ENCODE data around the gene RENBP. TPM values are rescaled to one million over a fixed set of nuclear protein-coding genes. Genes with fewer than 3 reads are reported as not detected.

The RENBP gene
- total RNA-seq, 1 donor = 6.5 TPM

GRCh38 chrX:153909024-153909979 is 35.1 kb downstream of the RENBP start:
- H4K20me1 ChIP-seq (ENCODE audit: insufficient read depth, low read length) = no peaks in the 10 kb centered on the region
- H2AFZ ChIP-seq (ENCODE audit: low read length) = no peak overlapping the region
- H3K4me3 ChIP-seq (ENCODE audit: insufficient read depth, low read length) = no peak overlapping the region
- no peak for TF ChIP-seq CTCF (IDR thresholded peaks at IDR 0.05; ENCODE audit: extremely low read depth, low read depth, low read length)
- no peaks in the 10 kb centered on the region for H3K36me3 ChIP-seq (ENCODE audit: insufficient read depth, low read length)
- no peak overlapping the region for H3K27ac ChIP-seq (ENCODE audit: low read depth, low read length)
- H3K4me2 ChIP-seq (ENCODE audit: insufficient read depth, low read length) = no peak overlapping the region
- no peaks in the 10 kb centered on the region for H3K27me3 ChIP-seq (ENCODE audit: insufficient read depth, low read length)
- no peaks in the 10 kb centered on the region for H3K4me1 ChIP-seq (ENCODE audit: insufficient read depth, low read length)
- no peak for DNase-seq (ENCODE audit: insufficient read length, low spot score, missing footprints)
- H3K79me2 ChIP-seq (ENCODE audit: insufficient read depth, low read length) = no peaks in the 10 kb centered on the region
- no peaks in the 10 kb centered on the region for H3K9me3 ChIP-seq (ENCODE audit: low read depth, low read length)

GRCh38 chrX:153908219-153908860 is 36.1 kb downstream of the RENBP start:
- Histone ChIP-seq H3K79me2 (ENCODE audit: insufficient read depth, low read length) (no peaks in the 10 kb centered on the region), H3K9me3 (ENCODE audit: low read depth, low read length) (no peaks in the 10 kb centered on the region), H3K4me3 (ENCODE audit: insufficient read depth, low read length) (no peak overlapping the region), H3K27ac (ENCODE audit: low read depth, low read length) (no peak overlapping the region), H2AFZ (ENCODE audit: low read length) (no peak overlapping the region), H3K27me3 (ENCODE audit: insufficient read depth, low read length) (no peaks in the 10 kb centered on the region), H3K4me1 (ENCODE audit: insufficient read depth, low read length) (no peaks in the 10 kb centered on the region), H3K4me2 (ENCODE audit: insufficient read depth, low read length) (no peak overlapping the region), H4K20me1 (ENCODE audit: insufficient read depth, low read length) (no peaks in the 10 kb centered on the region), H3K36me3 (ENCODE audit: insufficient read depth, low read length) (no peaks in the 10 kb centered on the region)
- no peak for DNase-seq (ENCODE audit: insufficient read length, low spot score, missing footprints)
- no peak for TF ChIP-seq CTCF (IDR thresholded peaks at IDR 0.05; ENCODE audit: extremely low read depth, low read depth, low read length)

- TF ChIP-seq CTCF (IDR thresholded peaks at IDR 0.05; ENCODE audit: extremely low read depth, low read depth, low read length) = no peak
Observed at GRCh38 chrX:153907456-153907855, 37.0 kb downstream of the RENBP start.

More at GRCh38 chrX:153907456-153907855, 37.0 kb downstream of the RENBP start:
- Histone ChIP-seq H3K9me3 (ENCODE audit: low read depth, low read length) (no peaks in the 10 kb centered on the region), H3K36me3 (ENCODE audit: insufficient read depth, low read length) (no peaks in the 10 kb centered on the region), H3K4me1 (ENCODE audit: insufficient read depth, low read length) (no peaks in the 10 kb centered on the region), H3K4me3 (ENCODE audit: insufficient read depth, low read length) (no peak overlapping the region), H3K27me3 (ENCODE audit: insufficient read depth, low read length) (no peaks in the 10 kb centered on the region), H2AFZ (ENCODE audit: low read length) (no peak overlapping the region), H3K27ac (ENCODE audit: low read depth, low read length) (no peak overlapping the region), H3K79me2 (ENCODE audit: insufficient read depth, low read length) (no peaks in the 10 kb centered on the region), H3K4me2 (ENCODE audit: insufficient read depth, low read length) (no peak overlapping the region), H4K20me1 (ENCODE audit: insufficient read depth, low read length) (no peaks in the 10 kb centered on the region)
- no peak for DNase-seq (ENCODE audit: insufficient read length, low spot score, missing footprints)
